Fibroblast of lung (primary cell): ENCODE data around the gene TENM4. TPM values are rescaled to one million over a fixed set of nuclear protein-coding genes. Genes with fewer than 3 reads are reported as not detected.

Source experiments
- DNase-seq, 2 donors: peaks; one replicate each; pipeline versions ENCODE4 v3.0.0 to v3.0.0-alpha.2; 2010; ENCODE audit warnings: low read depth in 2 of 2
- H2AFZ ChIP-seq: 2 replicates; pipeline ENCODE4 v1.5.1; 2012; ENCODE audit warnings: low read length, control low read depth, inconsistent platforms
- H3K27ac ChIP-seq: 2 replicates; pipeline ENCODE4 v1.5.1; 2011; ENCODE audit warnings: low read length, control low read depth; ENCODE audit not compliant: insufficient read depth
- H3K27me3 ChIP-seq: 2 replicates; pipeline ENCODE4 v1.5.1; 2011; ENCODE audit warnings: mild to moderate bottlenecking, low read length; ENCODE audit not compliant: control insufficient read depth, insufficient read depth
- H3K36me3 ChIP-seq: 2 replicates; pipeline ENCODE4 v1.5.1; 2011; ENCODE audit warnings: low read length; ENCODE audit not compliant: control insufficient read depth, insufficient read depth
- H3K4me1 ChIP-seq: 2 replicates; pipeline ENCODE4 v1.5.1; 2011; ENCODE audit warnings: low read length; ENCODE audit not compliant: control insufficient read depth, insufficient read depth; ENCODE audit errors: extremely low read depth
- H3K4me2 ChIP-seq: 2 replicates; pipeline ENCODE4 v1.5.1; 2011; ENCODE audit warnings: low read length, control low read depth; ENCODE audit not compliant: insufficient read depth; ENCODE audit errors: extremely low read depth
- H3K4me3 ChIP-seq, 4 experiments: fragments of 200-600 bp in 1 of 4; sonication (generic) in 1 of 4; replicated peaks in 1 of 4; 2 replicates each; pipeline ENCODE4 v1.5.1; 2011 to 2016; ENCODE audit warnings: low read length in 4 of 4, low read depth in 3 of 4, mild to moderate bottlenecking in 3 of 4, control low read depth in 2 of 4, inconsistent platforms in 1 of 4, mixed read lengths in 1 of 4; ENCODE audit not compliant: insufficient read depth in 1 of 4; ENCODE audit errors: control extremely low read depth in 1 of 4
- H3K79me2 ChIP-seq: 2 replicates; pipeline ENCODE4 v1.5.1; 2012; ENCODE audit warnings: mild to moderate bottlenecking, low read length, inconsistent platforms; ENCODE audit not compliant: control insufficient read depth, insufficient read depth
- H3K9ac ChIP-seq: 2 replicates; pipeline ENCODE4 v1.5.1; 2011; ENCODE audit warnings: mild to moderate bottlenecking, low read length, control low read depth; ENCODE audit not compliant: insufficient read depth
- H3K9me3 ChIP-seq: 2 replicates; pipeline ENCODE4 v1.5.1; 2012; ENCODE audit warnings: low read depth, low read length; ENCODE audit not compliant: control insufficient read depth, insufficient read depth
- H4K20me1 ChIP-seq: 2 replicates; pipeline ENCODE4 v1.5.1; 2011; ENCODE audit warnings: low read length; ENCODE audit not compliant: control insufficient read depth, insufficient read depth; ENCODE audit errors: extremely low read depth
- EZH2 ChIP-seq: IDR thresholded peaks from 2 replicates; pipeline ENCODE4 v1.5.1; 2012; ENCODE audit warnings: low read length, control low read depth, mild to moderate bottlenecking; ENCODE audit errors: missing control alignments
- polyA plus RNA-seq, 2 donors: library from polyadenylated mRNA; depleted of rRNA in 1 of 2; stranded (reverse) in 1 of 2; unstranded in 1 of 2; fragments of >200 nt; gene quantifications; 2 replicates each; pipeline ENCODE4 v1.2.1, GENCODE V29; 2011 to 2012; ENCODE audit warnings: missing spikeins in 1 of 2
- total RNA-seq: library from RNA; depleted of rRNA; stranded (reverse); fragments of >200 nt; gene quantifications from 2 replicates; pipeline ENCODE4 v1.2.1, GENCODE V29; 2014
- TF ChIP-seq, protein P1 (sequence below), 2 donors: IDR thresholded peaks in 1 of 2; conservative IDR thresholded peaks in 1 of 2; 1 replicate in 1 of 2; 2 replicates in 1 of 2; pipeline ENCODE4 v1.5.1; 2011 to 2012; ENCODE audit warnings: low read length in 2 of 2, control low read depth in 1 of 2, inconsistent platforms in 1 of 2, low read depth in 1 of 2, mild to moderate bottlenecking in 1 of 2

Gene TENM4
- total and polyA plus RNA-seq, 2 donors (not counting 1 experiment from before 2014, with no cell fraction given): 4.6 to 48.4 TPM

DNA sequence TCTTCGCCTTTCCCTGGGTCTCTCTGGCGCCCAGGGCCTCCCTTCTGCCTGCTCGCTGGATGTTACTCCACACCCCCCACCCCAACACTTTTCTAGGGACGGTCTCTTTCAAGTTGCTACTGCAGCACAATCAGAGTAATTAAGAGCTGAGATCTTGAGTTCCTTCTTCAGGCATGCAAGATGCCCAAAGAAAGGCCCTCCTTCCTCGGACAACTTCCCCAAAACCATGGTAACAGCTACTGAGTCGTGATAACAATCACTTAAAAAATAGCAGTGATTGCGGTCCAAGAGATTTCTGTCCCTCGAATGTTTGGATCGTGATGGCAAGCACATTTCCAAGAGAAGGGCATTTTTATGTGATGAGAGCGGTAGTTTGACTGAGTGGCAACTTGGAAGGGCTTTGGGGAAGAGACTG lies 638 bp upstream of the TENM4 start:
- Histone ChIP-seq H3K27ac (peak overlapping the region; percentile 91), H3K27me3 (no peaks in the 10 kb centered on the region), H2AFZ (peak overlapping the region; percentile 63), H3K36me3 (no peaks in the 10 kb centered on the region), H3K79me2 (peaks cover 23% of the 10 kb centered on the region), H3K4me1 (peaks cover 5% of the 10 kb centered on the region), H3K9ac (peak overlapping the region; percentile 92), H4K20me1 (no peaks in the 10 kb centered on the region), H3K9me3 (no peaks in the 10 kb centered on the region), H3K4me2 (peak overlapping the region; percentile 97), H3K4me3 (peak overlapping the region; percentile 75 to 92 (median 85))
- peak; percentile 55 to 78 for DNase-seq
- TF ChIP-seq, protein P1, sequence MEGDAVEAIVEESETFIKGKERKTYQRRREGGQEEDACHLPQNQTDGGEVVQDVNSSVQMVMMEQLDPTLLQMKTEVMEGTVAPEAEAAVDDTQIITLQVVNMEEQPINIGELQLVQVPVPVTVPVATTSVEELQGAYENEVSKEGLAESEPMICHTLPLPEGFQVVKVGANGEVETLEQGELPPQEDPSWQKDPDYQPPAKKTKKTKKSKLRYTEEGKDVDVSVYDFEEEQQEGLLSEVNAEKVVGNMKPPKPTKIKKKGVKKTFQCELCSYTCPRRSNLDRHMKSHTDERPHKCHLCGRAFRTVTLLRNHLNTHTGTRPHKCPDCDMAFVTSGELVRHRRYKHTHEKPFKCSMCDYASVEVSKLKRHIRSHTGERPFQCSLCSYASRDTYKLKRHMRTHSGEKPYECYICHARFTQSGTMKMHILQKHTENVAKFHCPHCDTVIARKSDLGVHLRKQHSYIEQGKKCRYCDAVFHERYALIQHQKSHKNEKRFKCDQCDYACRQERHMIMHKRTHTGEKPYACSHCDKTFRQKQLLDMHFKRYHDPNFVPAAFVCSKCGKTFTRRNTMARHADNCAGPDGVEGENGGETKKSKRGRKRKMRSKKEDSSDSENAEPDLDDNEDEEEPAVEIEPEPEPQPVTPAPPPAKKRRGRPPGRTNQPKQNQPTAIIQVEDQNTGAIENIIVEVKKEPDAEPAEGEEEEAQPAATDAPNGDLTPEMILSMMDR (conservative IDR thresholded peaks at IDR 0.05 in 1 of 2, IDR thresholded peaks at IDR 0.05 in 1 of 2; ENCODE audit: low read depth in 1 of 2, low read length in 2 of 2): no peak
- TF ChIP-seq EZH2: no peak

DNA sequence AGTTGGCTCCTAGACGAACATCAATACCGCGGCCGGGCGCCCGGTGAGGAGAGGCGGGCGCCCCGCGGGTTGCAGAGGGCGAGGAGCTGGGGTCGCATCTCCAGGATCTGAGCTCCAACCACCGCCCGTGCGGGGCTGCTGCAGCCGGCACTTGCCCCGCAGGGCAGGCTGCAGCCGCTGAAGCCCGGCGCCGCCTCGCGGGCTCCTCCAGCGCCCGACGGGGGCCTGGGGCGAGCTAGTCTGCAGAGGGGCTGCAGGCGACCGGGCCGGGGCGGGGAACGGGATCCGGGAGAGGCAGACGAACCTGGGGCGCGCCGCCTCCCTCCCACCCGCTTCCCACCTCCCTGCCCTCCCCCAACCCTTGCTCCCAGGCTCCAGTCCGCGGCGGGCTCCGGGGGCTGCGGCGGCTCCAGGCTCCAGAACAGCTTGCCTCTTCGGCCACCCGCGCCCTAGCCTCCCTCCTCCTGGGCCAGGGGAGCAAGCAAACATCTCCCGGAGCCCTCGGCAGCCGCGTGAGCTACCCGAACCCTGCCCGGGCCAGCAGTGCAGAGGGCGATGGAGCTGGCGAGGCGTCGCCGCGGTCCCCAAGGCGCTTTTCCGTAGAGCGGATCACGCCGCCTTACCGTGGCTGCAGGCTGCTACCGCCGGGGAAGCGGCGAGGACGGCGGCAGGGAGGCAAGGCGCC lies 802 bp downstream of the TENM4 start:
- Histone ChIP-seq H3K4me1 (peaks cover 5% of the 10 kb centered on the region), H2AFZ (peak overlapping the region; percentile 76), H3K4me2 (peak overlapping the region; percentile 97), H3K9me3 (no peaks in the 10 kb centered on the region), H3K36me3 (no peaks in the 10 kb centered on the region), H3K27me3 (no peaks in the 10 kb centered on the region), H3K79me2 (peaks cover 34% of the 10 kb centered on the region), H3K27ac (peak overlapping the region; percentile 91), H4K20me1 (no peaks in the 10 kb centered on the region), H3K9ac (peak overlapping the region; percentile 92), H3K4me3 (peak overlapping the region; percentile 66 to 92 (median 85))
- no peak for TF ChIP-seq EZH2
- TF ChIP-seq, protein P1 (conservative IDR thresholded peaks at IDR 0.05 in 1 of 2, IDR thresholded peaks at IDR 0.05 in 1 of 2; ENCODE audit: low read depth in 1 of 2, low read length in 2 of 2): no peak
- no peak for DNase-seq

GRCh38 chr11:79439410-79439885 lies 1.4 kb downstream of the TENM4 start:
- no peak for TF ChIP-seq EZH2
- TF ChIP-seq, protein P1 (conservative IDR thresholded peaks at IDR 0.05 in 1 of 2, IDR thresholded peaks at IDR 0.05 in 1 of 2; ENCODE audit: low read depth in 1 of 2, low read length in 2 of 2): no peak
- Histone ChIP-seq H3K27ac (peak overlapping the region; percentile 91), H3K4me3 (peak overlapping the region; percentile 66 to 92 (median 85)), H3K36me3 (no peaks in the 10 kb centered on the region), H3K9me3 (no peaks in the 10 kb centered on the region), H2AFZ (peak overlapping the region; percentile 37), H4K20me1 (no peaks in the 10 kb centered on the region), H3K4me2 (peak overlapping the region; percentile 97), H3K27me3 (no peaks in the 10 kb centered on the region), H3K79me2 (peaks cover 34% of the 10 kb centered on the region), H3K9ac (peak overlapping the region; percentile 92), H3K4me1 (peaks cover 5% of the 10 kb centered on the region)
- peak; percentile 51 to 60 for DNase-seq
